H9 (cell line): ENCODE data around the gene S100A3. TPM values are rescaled to one million over a fixed set of nuclear protein-coding genes. Genes with fewer than 3 reads are reported as not detected.

ENCODE experiments used
- DNase-seq: peaks from one replicate; pipeline ENCODE4 v3.0.0-alpha.2; 2017
- H2AFZ ChIP-seq: one replicate; pipeline ENCODE4 v1.6.1; 2013; ENCODE audit warnings: mild to moderate bottlenecking, low read length, control low read depth, moderate library complexity
- H2AK5ac ChIP-seq: 2 replicates; pipeline ENCODE4 v1.6.1; 2013; ENCODE audit warnings: low read length, control low read depth, mixed read lengths; ENCODE audit not compliant: insufficient read length
- H2BK120ac ChIP-seq: one replicate; pipeline ENCODE4 v1.6.1; 2013; ENCODE audit warnings: low read depth, mild to moderate bottlenecking, low read length, control low read depth, inconsistent platforms; ENCODE audit not compliant: poor library complexity, severe bottlenecking
- H2BK12ac ChIP-seq: 2 replicates; pipeline ENCODE4 v1.6.1; 2013; ENCODE audit warnings: low read length, control low read depth, mixed read lengths, low read depth; ENCODE audit not compliant: insufficient read length
- H2BK15ac ChIP-seq: 2 replicates; pipeline ENCODE4 v1.6.1; 2013; ENCODE audit warnings: low read depth, low read length, control low read depth
- H2BK20ac ChIP-seq: one replicate; pipeline ENCODE4 v1.6.1; 2013; ENCODE audit warnings: low read depth, mild to moderate bottlenecking, low read length, control low read depth, inconsistent platforms; ENCODE audit not compliant: poor library complexity, severe bottlenecking
- H2BK5ac ChIP-seq: 2 replicates; pipeline ENCODE4 v1.6.1; 2013; ENCODE audit warnings: low read length, control low read depth, mixed read lengths; ENCODE audit not compliant: insufficient read length
- H3K14ac ChIP-seq: 2 replicates; pipeline ENCODE4 v1.6.1; 2013; ENCODE audit warnings: low read length, control low read depth; ENCODE audit not compliant: insufficient read depth
- H3K18ac ChIP-seq: 2 replicates; pipeline ENCODE4 v1.6.1; 2013; ENCODE audit warnings: low read depth, mild to moderate bottlenecking, mixed read lengths, low read length, control low read depth; ENCODE audit not compliant: insufficient read length
- H3K23ac ChIP-seq: 2 replicates; pipeline ENCODE4 v1.6.1; 2013; ENCODE audit warnings: low read length, control low read depth, mixed read lengths, low read depth; ENCODE audit not compliant: insufficient read length
- H3K23me2 ChIP-seq: 2 replicates; pipeline ENCODE4 v1.6.1; 2013; ENCODE audit warnings: low read depth, mild to moderate bottlenecking, mixed read lengths, low read length, control low read depth; ENCODE audit not compliant: insufficient read length, poor library complexity, severe bottlenecking
- H3K27ac ChIP-seq: 2 replicates; pipeline ENCODE4 v1.5.1; 2013; ENCODE audit warnings: low read length, control low read depth, mixed read lengths, low read depth; ENCODE audit not compliant: insufficient read length
- H3K27me3 ChIP-seq: 2 replicates; pipeline ENCODE4 v1.6.1; 2013; ENCODE audit warnings: low read length, control low read depth, inconsistent platforms; ENCODE audit not compliant: insufficient read depth
- H3K4ac ChIP-seq: 2 replicates; pipeline ENCODE4 v1.6.1; 2013; ENCODE audit warnings: low read depth, mild to moderate bottlenecking, control low read depth, inconsistent platforms, low read length, moderate library complexity
- H3K4me1 ChIP-seq: 2 replicates; pipeline ENCODE4 v1.6.1; 2013; ENCODE audit warnings: low read length, control low read depth, inconsistent platforms; ENCODE audit not compliant: insufficient read depth
- H3K4me2 ChIP-seq: 2 replicates; pipeline ENCODE4 v1.6.1; 2013; ENCODE audit warnings: low read length, control low read depth, mixed read lengths; ENCODE audit not compliant: insufficient read length, insufficient read depth
- H3K56ac ChIP-seq: 2 replicates; pipeline ENCODE4 v1.6.1; 2013; ENCODE audit warnings: low read depth, mild to moderate bottlenecking, mixed read lengths, low read length, control low read depth; ENCODE audit not compliant: insufficient read length
- H3K79me1 ChIP-seq: 2 replicates; pipeline ENCODE4 v1.6.1; 2013; ENCODE audit warnings: low read depth, mild to moderate bottlenecking, moderate library complexity, low read length, control low read depth, inconsistent platforms; ENCODE audit not compliant: insufficient read depth, poor library complexity, severe bottlenecking
- H3K79me2 ChIP-seq: 2 replicates; pipeline ENCODE4 v1.6.1; 2013; ENCODE audit warnings: low read length, control low read depth, inconsistent platforms; ENCODE audit not compliant: insufficient read depth
- H3K9ac ChIP-seq: 2 replicates; pipeline ENCODE4 v1.6.1; 2013; ENCODE audit warnings: low read length, control low read depth, mixed read lengths; ENCODE audit not compliant: insufficient read length; ENCODE audit errors: extremely low read depth
- H3K9me3 ChIP-seq: one replicate; pipeline ENCODE4 v1.6.1; 2013; ENCODE audit warnings: low read depth, low read length, inconsistent platforms; ENCODE audit not compliant: control insufficient read depth
- H3T11ph ChIP-seq: one replicate; pipeline ENCODE4 v1.6.1; 2013; ENCODE audit warnings: mild to moderate bottlenecking, low read length, control low read depth, inconsistent platforms
- H4K20me1 ChIP-seq: one replicate; pipeline ENCODE4 v1.6.1; 2013; ENCODE audit not compliant: control insufficient read depth, insufficient read length, insufficient read depth
- H4K5ac ChIP-seq: 2 replicates; pipeline ENCODE4 v1.6.1; 2013; ENCODE audit warnings: low read depth, mild to moderate bottlenecking, mixed read lengths, low read length, control low read depth; ENCODE audit not compliant: insufficient read length
- H4K8ac ChIP-seq: replicated peaks from 2 replicates; pipeline ENCODE4 v1.6.1; 2013; ENCODE audit warnings: low read length, control low read depth, mixed read lengths, low read depth; ENCODE audit not compliant: insufficient read length
- H4K91ac ChIP-seq: 2 replicates; pipeline ENCODE4 v1.6.1; 2013; ENCODE audit warnings: low read depth, mild to moderate bottlenecking, moderate library complexity, mixed read lengths, low read length, control low read depth; ENCODE audit not compliant: insufficient read length
- H3K27ac Mint-ChIP-seq, 3 experiments: 2 replicates in 2 of 3; 3 replicates in 1 of 3; pipeline ENCODE4 v1.8.0; 2020 to 2021; ENCODE audit warnings: mixed read lengths in 3 of 3, mild to moderate bottlenecking in 1 of 3, moderate library complexity in 1 of 3
- H3K27me3 Mint-ChIP-seq: 2 replicates; pipeline ENCODE4 v1.8.0; 2021; ENCODE audit warnings: low read depth, mild to moderate bottlenecking, moderate library complexity, mixed read lengths
- H3K36me3 Mint-ChIP-seq, 3 experiments: 2 replicates in 2 of 3; 3 replicates in 1 of 3; pipeline ENCODE4 v1.8.0; 2020 to 2021; ENCODE audit warnings: low read depth in 3 of 3, mixed read lengths in 3 of 3; ENCODE audit not compliant: insufficient read depth in 1 of 3
- H3K4me1 Mint-ChIP-seq, 2 experiments: 2 replicates each; pipeline ENCODE4 v1.8.0; 2020; ENCODE audit warnings: mixed read lengths in 2 of 2
- H3K4me3 Mint-ChIP-seq, 2 experiments: 2 replicates in 1 of 2; 3 replicates in 1 of 2; pipeline ENCODE4 v1.8.0; 2020 to 2021; ENCODE audit warnings: mild to moderate bottlenecking in 2 of 2, mixed read lengths in 2 of 2, moderate library complexity in 1 of 2
- H3K9me3 Mint-ChIP-seq, 2 experiments: 2 replicates in 1 of 2; 3 replicates in 1 of 2; pipeline ENCODE4 v1.8.0; 2020; ENCODE audit warnings: mild to moderate bottlenecking in 2 of 2, mixed read lengths in 2 of 2, moderate library complexity in 1 of 2
- WGBS: extraction: QIAGEN DNeasy Blood & Tissue Kit; methylation state at CpG from one replicate; pipeline ENCODE4 v1.1.7; 2013; ENCODE audit warnings: missing lambda C conversion rate, low lambda C conversion rate, mixed read lengths; ENCODE audit not compliant: insufficient read length; ENCODE audit errors: extremely low coverage; 5-methylcytosine and 5-hydroxymethylcytosine counted together
- total RNA-seq: library from RNA; stranded (reverse); gene quantifications from 2 replicates; pipeline ENCODE4 v1.2.1, GENCODE V29; 2021
- TF ChIP-seq, protein P1 (sequence below): fragments of 200-600 bp; sonication (generic); conservative IDR thresholded peaks from 3 replicates; pipeline ENCODE4 v1.8.0; 2021; ENCODE audit warnings: antibody characterized with exemption, mild to moderate bottlenecking

Gene S100A3
- total RNA-seq, 1 experiment from 2014 or later, result not detected

DNA sequence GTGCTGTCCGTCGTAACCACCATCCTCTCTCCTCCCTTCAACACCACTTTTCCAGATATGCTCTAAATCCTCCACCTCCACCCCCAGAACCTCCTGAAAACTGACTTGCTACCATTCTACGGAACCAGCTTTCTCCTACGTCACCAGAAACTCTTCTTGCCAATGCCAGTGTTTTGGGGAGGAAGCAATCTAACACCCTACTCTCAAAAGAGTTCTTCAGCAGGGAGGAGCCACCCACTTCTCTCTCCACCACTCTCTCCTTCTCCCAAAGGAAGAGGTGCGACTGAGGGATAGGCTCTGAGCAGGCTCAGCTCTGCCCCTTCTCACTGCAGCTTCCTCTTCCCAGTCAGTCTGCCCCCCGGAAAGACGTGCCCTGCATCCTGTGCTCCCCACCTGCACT lies 22.6 kb upstream of the S100A3 start:
- Histone ChIP-seq H4K8ac (no peak overlapping the region), H3K23ac (no peak overlapping the region), H3K4ac (no peak overlapping the region), H2BK15ac (no peak overlapping the region), H3K56ac (no peak overlapping the region), H3K9me3 (no peaks in the 10 kb centered on the region), H3K79me1 (no peaks in the 10 kb centered on the region), H2AK5ac (no peak overlapping the region), H3K18ac (no peak overlapping the region), H3K27ac (no peak overlapping the region), H2BK20ac (no peak overlapping the region), H4K91ac (no peak overlapping the region), H3K14ac (no peak overlapping the region), H3T11ph (no peak overlapping the region), H4K5ac (no peak overlapping the region), H3K23me2 (no peaks in the 10 kb centered on the region), H2BK5ac (no peak overlapping the region), H2BK120ac (no peak overlapping the region), H3K79me2 (no peaks in the 10 kb centered on the region), H3K27me3 (no peaks in the 10 kb centered on the region), H3K9ac (no peak overlapping the region), H2BK12ac (no peak overlapping the region), H4K20me1 (peaks cover 3% of the 10 kb centered on the region), H3K4me2 (no peak overlapping the region), H3K4me1 (peaks cover 2% of the 10 kb centered on the region; the same call in 1 of the 2 replicates), H2AFZ (no peak overlapping the region)
- Mint-ChIP-seq H3K36me3 (peaks cover 0 to 6% (median 0%) of the 10 kb centered on the region in 3 experiments; a peak in 2 of 7 replicates), H3K4me3 (no peak overlapping the region; a peak in 1 of 5 replicates), H3K4me1 (peaks cover 20 to 24% of the 10 kb centered on the region in 2 experiments), H3K9me3 (peaks cover 12 to 15% of the 10 kb centered on the region in 2 experiments; a peak in 4 of 5 replicates), H3K27ac (no peak overlapping the region), H3K27me3 (peaks cover 15% of the 10 kb centered on the region)
- TF ChIP-seq, protein P1, sequence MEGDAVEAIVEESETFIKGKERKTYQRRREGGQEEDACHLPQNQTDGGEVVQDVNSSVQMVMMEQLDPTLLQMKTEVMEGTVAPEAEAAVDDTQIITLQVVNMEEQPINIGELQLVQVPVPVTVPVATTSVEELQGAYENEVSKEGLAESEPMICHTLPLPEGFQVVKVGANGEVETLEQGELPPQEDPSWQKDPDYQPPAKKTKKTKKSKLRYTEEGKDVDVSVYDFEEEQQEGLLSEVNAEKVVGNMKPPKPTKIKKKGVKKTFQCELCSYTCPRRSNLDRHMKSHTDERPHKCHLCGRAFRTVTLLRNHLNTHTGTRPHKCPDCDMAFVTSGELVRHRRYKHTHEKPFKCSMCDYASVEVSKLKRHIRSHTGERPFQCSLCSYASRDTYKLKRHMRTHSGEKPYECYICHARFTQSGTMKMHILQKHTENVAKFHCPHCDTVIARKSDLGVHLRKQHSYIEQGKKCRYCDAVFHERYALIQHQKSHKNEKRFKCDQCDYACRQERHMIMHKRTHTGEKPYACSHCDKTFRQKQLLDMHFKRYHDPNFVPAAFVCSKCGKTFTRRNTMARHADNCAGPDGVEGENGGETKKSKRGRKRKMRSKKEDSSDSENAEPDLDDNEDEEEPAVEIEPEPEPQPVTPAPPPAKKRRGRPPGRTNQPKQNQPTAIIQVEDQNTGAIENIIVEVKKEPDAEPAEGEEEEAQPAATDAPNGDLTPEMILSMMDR, result no peak
- WGBS, result no CpG with 5 or more reads among the region's 7 CpGs
- no peak for DNase-seq
